NCI-H2029 treated with DMSO at 0.1 percent for 48 hours (cell line): ENCODE results near the gene SLC2A4RG.
"Not testable (repeated sequence)": the region's sequence is repeated elsewhere in the genome, so short reads cannot be mapped to it uniquely, and the experiment has no call there.

Source experiments
- DNase-seq: peaks from one replicate; lab custom pipeline; 2025; lab: John Stamatoyannopoulos, UW

Gene SLC2A4RG

DNA sequence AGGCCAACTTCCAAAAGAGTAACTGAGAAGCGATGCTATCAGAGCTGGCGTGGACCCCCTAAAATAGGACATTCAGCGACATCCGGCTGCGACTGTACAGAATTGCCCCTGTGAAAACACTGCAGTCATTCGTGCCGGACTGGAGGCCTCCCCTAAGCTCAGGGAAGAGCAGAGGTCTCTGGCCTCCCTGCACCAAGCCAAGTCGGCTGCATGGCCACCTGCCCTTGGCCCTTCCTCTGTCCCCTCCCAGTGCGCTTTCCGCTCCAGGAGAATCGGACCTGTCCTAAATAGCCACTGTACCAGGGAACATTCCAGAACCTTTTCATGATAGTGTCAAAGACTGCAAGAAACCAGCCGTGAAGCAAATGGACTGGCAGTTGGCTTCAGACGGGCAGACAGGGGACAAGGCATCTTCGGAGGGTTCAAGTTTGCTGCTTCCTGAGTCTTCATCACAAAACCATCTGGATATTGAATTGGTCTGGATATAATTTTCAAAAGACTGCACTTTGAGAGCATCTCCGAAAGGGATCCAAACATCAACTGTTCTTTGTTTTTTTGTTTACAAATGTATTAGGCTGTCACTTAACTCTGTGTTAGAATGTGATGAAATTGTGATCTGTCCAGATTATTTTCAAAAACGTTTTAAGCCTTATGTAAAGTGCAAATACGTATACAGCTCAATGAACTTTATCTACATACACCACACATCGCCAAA, 16.5 kb downstream of the SLC2A4RG start:
- DNase-seq = no peak

DNA sequence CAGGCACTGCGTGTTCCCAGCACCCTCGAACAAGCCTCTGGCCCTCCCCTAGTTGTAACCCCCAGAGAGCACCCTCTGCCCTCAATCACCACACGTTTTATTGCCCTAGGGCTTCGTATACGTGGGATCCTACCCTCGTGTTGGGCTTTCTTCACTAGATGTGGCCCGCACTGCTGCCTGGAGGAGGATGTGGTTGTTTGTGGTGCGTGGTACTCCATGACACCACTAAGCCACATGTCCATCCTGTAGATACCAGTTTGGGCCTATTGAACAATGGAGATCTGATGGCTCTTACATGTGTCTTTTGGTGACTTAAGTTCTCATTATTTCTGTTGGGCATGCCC, 17.0 kb downstream of the SLC2A4RG start:
- DNase-seq = no peak

DNA sequence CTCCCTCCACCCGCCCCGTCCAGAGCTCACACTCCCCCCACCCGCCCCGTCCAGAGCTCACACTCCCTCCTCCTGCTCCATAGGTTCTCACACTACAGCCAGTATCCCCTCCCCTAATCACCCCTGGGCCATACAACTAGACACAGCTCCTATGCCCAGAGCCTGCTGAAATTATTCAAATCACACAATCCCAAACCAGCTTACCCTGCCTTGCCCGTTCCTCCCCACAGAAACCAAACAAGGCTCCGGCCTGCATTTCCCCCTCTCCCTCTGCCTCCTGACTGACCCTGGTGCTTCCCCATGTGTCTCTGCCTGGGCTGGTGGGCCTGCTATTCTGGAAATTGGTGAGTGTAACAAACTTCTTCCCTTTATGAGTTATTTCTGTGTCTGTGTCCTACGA, 18.6 kb downstream of the SLC2A4RG start:
- DNase-seq = no peak

DNA sequence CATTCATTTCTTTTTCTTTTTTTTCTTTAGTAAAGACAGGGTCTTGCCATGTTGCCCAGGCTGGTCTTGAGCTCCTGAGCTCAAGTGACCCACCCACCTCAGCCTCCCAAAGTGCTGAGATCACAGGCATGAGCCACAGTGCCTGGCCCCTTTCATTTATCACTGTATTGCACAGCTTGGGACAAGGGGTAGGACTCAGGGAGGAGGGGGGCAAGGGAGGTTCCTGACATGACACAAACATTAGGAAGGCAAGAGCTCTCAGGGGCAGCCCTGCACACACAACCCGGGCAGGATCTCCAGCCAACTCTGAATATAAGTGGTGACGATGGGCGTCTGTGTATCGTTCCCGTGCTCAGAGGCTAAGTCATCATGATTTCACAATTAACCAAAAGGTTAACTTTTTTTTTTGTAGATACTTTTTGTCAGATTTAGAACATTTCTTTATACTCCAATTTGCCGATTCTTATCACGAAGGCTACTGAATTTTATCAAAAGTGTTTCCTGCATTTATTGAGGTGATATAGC, 19.9 kb downstream of the SLC2A4RG start:
- no peak for DNase-seq

DNA sequence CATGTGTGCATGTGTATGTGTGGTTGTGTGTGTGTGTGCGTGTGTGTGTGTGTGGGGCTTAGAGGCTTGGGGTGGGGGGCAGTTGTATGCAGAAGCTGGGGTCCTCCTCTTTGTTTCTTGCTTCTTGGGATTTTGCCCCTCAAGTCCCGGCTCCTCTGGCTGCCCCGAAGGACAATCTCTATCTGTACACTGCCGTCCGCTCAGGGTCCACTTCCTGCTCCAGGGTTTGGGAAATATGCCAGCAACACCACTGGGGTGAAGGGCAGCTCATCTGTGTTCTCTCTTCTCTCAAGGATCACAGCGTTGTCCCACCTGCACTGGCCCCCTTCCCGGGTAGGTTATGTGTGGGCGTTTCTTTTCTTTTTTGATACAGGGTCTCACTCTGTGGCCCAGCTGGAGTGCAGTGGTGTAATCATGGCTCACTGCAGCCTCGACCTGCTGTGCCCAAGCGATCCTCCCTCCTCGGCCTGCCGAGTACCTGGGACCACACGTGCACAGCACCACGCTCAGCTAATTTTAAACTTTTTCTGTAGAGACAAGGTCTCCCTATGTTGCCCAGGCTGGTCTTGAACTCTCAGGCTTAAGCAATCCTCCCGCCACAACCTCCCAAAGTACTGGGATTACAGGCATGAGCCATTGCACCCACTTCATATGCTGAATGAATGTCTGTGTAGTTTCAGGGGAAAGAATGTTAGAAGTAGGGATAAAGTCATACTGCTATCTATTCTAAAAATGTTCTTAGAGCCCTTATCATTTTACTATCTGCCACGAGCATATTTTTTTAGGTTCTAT, 25.7 kb downstream of the SLC2A4RG start:
- no peak for DNase-seq

DNA sequence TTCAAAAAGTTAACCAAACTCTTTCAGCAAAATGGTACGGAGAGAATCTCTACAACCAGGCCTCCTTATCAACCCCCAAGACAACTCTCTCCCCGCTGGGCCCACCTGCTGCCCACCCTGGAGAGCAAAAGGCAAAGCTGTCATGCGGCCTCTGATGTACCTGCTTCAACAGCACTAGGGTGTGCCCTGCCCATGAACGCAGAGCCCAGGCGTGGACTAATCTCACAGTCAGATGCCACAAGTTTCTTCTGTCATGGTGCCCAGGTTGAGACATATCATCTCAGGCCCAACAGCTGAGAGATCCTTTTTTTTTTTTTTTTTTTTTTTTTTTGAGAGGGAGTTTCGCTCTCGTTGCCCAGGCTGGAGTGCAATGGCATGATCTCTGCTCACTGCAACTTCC, 26.3 kb downstream of the SLC2A4RG start:
- DNase-seq = no peak

DNA sequence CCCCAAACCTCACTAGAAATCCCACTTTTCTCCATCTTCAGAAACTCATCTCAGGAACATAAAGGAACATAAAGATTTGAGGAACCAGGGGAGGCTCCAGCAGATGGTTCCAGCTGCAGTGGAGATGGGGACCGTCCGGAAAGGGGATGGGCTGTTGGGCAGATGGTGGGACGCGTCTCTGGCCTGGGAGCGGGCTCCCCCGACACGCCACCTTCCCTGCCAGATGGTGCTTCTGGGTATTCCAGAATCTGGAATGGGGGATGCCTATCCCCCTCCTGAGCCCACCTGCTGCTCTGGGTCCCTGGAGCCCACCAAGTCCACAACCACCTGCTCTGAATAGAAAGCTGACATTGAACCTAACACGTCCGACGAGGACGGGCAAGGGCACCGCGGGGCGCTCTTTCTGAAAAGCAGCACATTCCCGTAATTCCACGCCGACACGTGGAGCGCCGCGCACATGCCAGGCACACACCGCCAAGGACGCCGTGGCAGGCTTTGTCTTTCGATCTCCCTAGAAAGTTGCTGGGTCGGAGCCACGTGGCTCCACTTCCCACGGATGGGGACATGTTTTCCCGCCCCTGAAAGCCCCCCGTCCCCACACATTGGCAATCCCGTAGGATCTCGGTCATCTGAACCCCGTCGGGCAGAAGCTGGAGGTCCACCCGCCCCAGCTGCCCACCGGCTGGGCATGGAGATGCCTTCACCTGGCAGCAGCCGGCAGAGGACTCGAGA, 27.3 kb downstream of the SLC2A4RG start:
- DNase-seq = no peak

DNA sequence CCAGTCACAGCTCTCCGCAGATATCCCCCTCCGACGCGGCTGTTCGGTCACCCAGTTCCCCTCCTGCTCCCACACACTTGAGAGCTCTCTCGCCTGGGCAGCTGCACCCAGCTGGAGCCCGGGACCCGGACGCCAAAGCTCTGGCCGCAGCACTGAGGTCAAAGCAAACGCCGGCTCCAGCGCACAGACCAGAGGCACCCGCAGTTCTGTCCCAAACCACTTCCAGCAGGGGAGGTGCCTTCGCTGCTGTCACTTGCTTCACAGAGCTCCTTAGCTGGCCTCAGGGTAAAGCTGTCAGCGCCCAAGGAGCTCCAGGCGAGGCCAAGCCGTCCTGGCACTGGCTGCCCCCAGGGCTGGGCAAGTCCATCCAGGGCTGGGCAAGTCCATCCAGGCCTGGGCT, 27.9 kb downstream of the SLC2A4RG start:
- DNase-seq = no peak

DNA sequence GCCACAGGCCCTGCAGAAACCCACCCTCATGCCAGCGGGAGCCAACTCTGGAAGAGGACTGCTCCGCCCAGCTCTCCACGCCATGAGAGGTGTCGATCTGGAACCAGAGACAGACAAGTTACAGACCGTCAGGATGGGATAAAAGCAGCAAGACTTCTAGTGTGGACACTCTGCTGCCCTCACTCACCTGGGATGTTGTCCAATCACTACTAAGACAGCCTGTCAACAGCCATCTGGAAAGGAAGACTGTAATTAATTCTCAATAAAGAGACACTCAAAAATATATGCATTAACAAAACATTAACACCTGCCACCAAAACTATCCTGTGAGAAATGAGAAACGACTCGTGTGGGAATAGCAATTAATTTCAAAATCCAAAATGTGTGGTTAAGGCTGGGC, 28.3 kb downstream of the SLC2A4RG start:
- DNase-seq = no peak

DNA sequence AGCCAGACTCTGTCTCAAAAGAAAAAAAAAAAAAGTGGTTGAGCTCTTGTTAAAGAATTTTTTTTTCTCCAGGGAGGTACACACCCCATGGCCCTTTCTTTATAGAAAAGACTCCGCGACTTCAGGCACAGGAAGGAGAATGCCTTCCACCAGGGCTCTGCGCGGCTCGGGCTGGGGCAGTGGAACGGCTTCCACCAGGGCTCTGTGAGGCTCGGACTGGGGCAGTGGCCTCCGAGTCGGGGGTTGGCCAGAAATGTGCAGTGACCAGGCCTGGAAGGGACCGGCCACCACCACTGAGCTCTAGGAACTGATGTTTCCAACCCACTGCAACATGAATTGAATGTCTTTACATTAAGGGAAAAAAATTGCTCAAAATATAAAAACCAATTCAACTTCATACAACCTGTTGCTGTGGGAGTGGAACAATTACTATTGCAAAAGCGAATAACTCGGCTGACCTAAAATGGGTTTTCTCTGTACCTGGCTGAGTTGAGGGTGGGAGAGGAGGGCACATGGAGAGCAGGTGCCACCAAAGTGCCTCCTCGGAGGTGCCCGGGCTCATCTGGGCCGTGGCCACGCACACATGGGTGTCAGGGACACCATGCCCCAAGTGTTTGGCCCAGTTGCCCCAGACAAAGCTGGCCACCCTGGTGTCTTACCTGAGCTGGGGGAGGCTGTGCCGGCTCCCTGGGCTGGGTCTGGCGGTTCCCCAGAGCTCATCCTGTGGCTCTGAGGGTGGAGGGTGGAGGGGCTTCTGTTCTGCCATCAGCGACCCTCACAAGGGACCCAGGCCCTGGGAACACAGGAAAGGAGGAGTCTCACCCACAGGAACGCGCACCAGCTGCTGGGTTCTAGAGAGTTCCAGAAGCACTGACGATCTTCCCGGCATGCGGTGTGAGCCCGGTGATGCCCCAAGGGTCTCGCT, 29.3 kb downstream of the SLC2A4RG start:
- DNase-seq = no peak

DNA sequence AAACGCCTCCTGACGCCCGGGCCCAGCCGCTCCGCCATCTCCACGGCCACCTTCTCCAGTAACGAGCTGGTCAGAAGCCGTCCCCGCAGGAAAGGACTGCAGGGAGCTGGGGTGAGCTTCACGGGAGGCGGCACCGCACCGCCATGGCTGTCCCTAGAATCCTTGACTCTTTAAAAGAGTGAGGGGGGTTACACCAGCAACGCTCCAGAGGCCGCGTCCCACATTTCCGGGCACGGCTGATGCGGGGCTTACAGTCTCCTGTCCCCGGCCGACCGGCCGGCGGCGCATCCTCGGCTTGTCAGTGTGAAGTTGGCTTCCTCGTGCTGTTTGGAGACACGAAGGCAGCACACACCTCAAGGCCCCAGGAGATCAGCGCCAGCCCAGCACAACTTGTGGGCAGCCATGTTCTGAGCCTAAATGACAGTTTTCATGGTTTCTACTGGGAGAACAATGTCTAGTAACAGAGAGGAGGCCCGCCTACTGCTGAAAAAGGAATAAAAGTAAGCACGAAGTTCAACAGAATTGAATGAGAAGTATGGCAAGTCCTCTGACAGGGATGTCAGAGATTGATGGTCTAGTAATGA, 30.4 kb downstream of the SLC2A4RG start:
- DNase-seq = no peak

DNA sequence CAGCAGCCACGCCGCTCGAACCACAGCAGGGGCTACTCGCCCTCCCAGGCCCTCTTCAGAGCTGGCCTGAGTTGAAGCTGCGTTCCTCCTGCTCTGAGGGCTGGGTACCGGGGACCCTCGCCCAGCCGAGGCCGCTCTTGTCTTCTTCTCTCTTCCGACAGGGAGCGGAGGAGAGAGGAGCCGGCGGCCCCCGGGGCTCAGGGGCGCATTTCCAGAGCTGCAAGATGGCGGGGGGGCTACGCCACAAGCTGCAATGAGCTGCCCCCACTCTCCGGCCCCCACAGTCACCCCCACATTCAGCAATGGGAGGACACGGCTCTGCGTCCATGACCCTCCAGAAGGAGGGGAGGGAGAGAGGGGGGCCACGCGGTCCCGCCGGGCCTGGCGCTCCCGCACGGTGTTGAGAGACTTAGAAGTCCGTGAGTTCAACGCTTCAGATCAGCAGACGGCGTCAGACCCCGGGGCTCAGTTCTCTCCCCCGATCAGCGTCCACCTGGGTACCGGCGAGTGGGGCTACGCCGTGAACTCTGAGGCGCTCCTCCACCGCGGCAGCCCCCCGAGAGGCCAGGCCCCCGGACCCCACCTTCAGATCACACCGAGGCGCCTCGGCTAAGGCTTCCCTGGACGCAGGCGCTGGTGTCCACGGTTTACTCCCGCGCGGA, 31.6 kb downstream of the SLC2A4RG start:
- DNase-seq = no peak

DNA sequence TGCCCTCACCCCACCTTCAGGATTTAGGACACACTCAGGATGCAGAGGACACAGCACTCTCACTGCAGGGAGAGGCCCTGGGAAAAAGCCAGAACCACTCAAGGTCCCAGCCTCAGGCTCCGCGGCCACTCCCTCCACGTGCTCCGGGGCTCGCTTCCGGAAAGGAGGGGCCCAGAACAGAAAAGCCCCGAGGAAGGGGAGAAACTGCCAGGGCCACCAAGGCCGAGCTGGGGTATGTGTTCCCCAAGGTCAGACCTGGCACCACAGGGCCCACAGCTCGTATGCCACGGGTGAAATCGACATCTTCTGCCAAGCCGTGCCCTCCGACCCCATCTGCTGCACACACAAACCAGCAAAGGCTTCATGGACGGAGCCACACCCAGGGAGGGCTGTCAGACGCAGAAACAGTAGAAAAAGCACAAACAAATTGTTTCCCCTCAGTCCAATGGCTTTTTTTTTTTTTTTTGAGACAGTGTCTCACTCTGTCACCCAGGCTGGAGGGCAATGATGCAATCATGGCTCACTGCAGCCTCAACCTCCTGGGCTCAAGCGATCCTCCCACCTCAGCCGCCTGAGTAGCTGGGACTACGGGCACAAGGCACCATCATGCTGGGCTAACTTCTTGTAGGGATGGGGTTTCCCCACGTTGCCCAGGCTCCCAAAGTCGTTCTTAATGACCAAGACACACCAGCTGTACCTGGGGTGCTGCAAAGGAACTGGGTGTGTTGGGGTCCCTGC, 33.4 kb downstream of the SLC2A4RG start:
- DNase-seq = no peak

DNA sequence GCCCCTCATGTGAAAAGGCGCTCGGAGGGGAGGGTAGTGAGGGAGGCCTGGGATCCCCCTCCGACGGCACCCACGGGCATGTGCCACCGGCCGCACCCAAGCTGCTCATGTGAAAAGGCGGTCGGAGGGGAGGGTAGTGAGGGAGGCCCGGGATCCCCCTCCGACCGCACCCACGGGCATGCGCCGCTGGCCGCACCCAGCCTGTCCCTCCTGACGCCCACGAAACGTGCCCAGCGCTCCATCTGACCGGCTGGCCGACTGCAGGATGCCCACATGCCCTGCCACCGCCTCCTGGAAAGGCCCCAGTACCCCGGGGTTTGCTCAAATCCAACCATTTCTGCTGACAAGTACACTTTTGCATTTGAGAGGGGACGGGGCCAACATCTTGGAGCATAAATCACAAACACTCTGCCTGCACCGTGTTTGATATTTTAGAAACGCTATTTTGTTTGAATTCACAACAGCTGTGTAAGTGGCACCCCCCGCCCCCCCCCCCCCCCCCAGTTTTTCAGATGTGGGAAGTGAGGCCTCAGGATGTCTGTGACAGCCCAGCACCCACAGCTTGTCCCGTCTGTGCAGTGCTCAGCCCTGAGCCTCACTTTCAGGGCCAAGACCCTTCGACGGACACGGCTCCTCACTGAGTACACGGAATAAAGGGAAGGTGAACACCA, 34.1 kb downstream of the SLC2A4RG start:
- no peak for DNase-seq

DNA sequence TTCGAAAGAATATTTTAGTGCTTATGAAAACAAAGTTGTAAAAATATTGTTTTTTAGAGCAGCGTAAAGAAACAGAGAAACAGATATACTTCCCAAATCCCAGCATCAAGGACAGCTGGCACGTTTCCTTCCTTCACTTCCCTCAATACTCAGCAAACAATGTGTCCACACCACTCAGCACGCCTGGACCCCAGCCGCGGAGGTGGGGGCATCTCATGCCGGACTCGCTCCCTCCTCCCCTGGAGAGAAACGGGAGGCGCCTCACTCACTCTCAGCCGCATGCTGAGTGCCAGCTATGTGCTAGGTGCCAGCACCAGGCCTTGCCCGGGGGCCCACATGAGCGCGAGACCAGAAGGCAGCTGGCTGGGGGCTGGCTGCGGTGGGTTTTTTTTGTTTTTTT, 34.7 kb downstream of the SLC2A4RG start:
- no peak for DNase-seq

DNA sequence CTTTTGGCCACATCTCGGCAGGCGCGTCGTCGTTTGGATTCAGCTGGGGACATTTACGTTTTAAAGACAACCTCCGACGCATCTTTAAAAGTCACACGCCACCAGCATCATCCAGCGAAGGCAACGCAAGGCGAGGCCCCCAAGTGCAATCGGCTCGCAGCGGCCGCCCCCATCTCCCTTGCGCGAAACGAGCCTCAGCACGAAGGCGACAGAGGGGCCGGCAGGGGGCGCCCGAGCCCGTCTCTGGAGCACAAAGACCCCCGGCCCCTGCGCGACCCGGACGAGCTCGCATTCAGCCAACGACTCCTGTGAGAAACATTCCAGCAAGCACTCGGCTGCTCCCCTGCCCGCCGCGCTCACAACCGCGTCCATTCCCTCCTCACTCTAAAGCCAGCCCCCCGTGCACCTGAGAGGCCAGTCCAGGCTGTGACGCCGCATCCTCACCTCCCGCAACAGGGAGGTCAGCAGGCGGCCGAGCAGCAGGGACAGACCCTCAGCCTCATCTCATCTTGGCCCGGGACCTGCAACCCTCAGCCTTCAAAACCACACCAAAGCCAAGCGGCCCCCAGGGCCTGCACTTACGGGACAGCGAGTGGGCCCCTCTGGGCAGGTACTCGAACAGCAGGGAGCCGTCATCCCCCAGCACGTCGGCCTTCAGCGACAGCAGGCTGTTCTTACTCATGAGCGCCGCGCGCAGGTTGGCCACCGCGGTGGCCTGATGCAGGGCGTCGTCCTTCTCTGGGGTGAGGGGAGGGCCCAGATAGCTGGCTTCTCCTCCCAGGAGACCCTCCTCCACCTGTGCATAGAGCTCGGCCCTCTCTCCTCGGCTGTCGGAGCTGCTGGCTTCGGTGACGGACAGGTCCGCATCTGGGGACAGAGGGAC, 35.8 kb downstream of the SLC2A4RG start:
- no peak for DNase-seq

DNA sequence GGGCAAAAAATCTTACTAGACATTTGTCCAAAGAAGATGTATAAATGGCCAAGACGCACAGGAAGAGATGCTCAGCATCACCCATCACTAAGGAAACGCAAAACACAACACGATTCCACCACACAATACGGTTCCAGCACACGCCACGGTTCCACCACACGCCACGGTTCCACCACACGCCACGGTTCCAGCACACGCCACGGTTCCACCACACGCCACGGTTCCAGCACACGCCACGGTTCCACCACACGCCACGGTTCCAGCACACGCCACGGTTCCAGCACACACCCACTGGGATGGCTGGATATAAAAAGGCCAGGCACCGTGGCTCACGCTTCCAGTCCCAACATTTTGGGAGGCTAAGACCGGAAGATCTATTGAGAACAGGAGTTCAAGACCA, 37.3 kb downstream of the SLC2A4RG start:
- not testable (repeated sequence) for DNase-seq

DNA sequence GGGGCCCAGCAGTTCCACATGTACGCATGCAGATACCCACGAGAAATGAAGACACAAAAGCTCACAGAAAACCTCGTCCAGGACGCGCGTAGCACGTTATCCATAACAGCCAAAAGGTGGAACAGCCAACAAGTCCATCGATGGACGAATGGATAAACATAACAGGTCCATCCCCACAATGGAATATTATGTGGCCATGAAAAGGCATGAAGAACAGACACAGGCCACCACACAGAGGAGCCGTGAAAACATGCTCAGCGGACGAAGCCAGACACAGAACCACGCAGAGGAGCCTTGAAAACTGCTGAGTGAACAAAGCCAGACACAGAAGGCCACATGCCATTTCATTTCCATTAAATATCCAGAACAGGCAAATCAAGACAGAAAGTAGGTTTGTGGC, 38.0 kb downstream of the SLC2A4RG start:
- DNase-seq = no peak
